ENCODE measurements around the gene KCNN2. TPM values are rescaled to one million over a fixed set of nuclear protein-coding genes. Genes with fewer than 3 reads are reported as not detected.

KCNN2 gene
- total RNA-seq, 1 donor from 2014 or later, result 2.4 TPM

GRCh38 chr5:114469372-114469771 lies 107.5 kb downstream of the KCNN2 start:
- DNase-seq (ENCODE audit: low spot score), result no peak
- Mint-ChIP-seq H3K4me1 (ENCODE audit: unreplicated experiment) (no peaks in the 10 kb centered on the region), H3K27me3 (ENCODE audit: unreplicated experiment) (no peaks in the 10 kb centered on the region), H3K36me3 (ENCODE audit: low read depth, unreplicated experiment) (no peaks in the 10 kb centered on the region), H3K27ac (ENCODE audit: unreplicated experiment) (no peak overlapping the region), H3K9me3 (ENCODE audit: unreplicated experiment) (no peaks in the 10 kb centered on the region), H3K4me3 (ENCODE audit: unreplicated experiment) (no peak overlapping the region)
- no peak for TF ChIP-seq CTCF (IDR thresholded peaks at IDR 0.05; ENCODE audit: unreplicated experiment)

- no peaks in the 10 kb centered on the region for H3K27me3 Mint-ChIP-seq (ENCODE audit: unreplicated experiment)
- no peak for TF ChIP-seq CTCF (IDR thresholded peaks at IDR 0.05; ENCODE audit: unreplicated experiment)
- H3K27ac Mint-ChIP-seq (ENCODE audit: unreplicated experiment), result no peak overlapping the region
- no peak for DNase-seq (ENCODE audit: low spot score)
- no peaks in the 10 kb centered on the region for H3K36me3 Mint-ChIP-seq (ENCODE audit: low read depth, unreplicated experiment)
- no peaks in the 10 kb centered on the region for H3K4me1 Mint-ChIP-seq (ENCODE audit: unreplicated experiment)
- H3K9me3 Mint-ChIP-seq (ENCODE audit: unreplicated experiment), result no peaks in the 10 kb centered on the region
- H3K4me3 Mint-ChIP-seq (ENCODE audit: unreplicated experiment), result no peak overlapping the region
Measured at GRCh38 chr5:114471529-114471928, 109.7 kb downstream of the KCNN2 start.

GRCh38 chr5:114473541-114473940 lies 111.7 kb downstream of the KCNN2 start:
- no peaks in the 10 kb centered on the region for H3K4me1 Mint-ChIP-seq (ENCODE audit: unreplicated experiment)
- no peak overlapping the region for H3K27ac Mint-ChIP-seq (ENCODE audit: unreplicated experiment)
- no peak overlapping the region for H3K4me3 Mint-ChIP-seq (ENCODE audit: unreplicated experiment)
- no peaks in the 10 kb centered on the region for H3K27me3 Mint-ChIP-seq (ENCODE audit: unreplicated experiment)
- no peak for DNase-seq (ENCODE audit: low spot score)
- H3K9me3 Mint-ChIP-seq (ENCODE audit: unreplicated experiment), result no peaks in the 10 kb centered on the region
- no peaks in the 10 kb centered on the region for H3K36me3 Mint-ChIP-seq (ENCODE audit: low read depth, unreplicated experiment)
- TF ChIP-seq CTCF (IDR thresholded peaks at IDR 0.05; ENCODE audit: unreplicated experiment), result no peak

GRCh38 chr5:114477816-114478334 lies 116.0 kb downstream of the KCNN2 start:
- Mint-ChIP-seq H3K4me1 (ENCODE audit: unreplicated experiment) (no peaks in the 10 kb centered on the region), H3K9me3 (ENCODE audit: unreplicated experiment) (no peaks in the 10 kb centered on the region), H3K27ac (ENCODE audit: unreplicated experiment) (no peak overlapping the region), H3K27me3 (ENCODE audit: unreplicated experiment) (no peaks in the 10 kb centered on the region), H3K4me3 (ENCODE audit: unreplicated experiment) (no peak overlapping the region), H3K36me3 (ENCODE audit: low read depth, unreplicated experiment) (no peaks in the 10 kb centered on the region)
- DNase-seq (ENCODE audit: low spot score), result no peak
- TF ChIP-seq CTCF (IDR thresholded peaks at IDR 0.05; ENCODE audit: unreplicated experiment), result no peak

GRCh38 chr5:114500756-114501155 lies 138.9 kb downstream of the KCNN2 start:
- DNase-seq (ENCODE audit: low spot score), result no peak
- no peaks in the 10 kb centered on the region for H3K36me3 Mint-ChIP-seq (ENCODE audit: low read depth, unreplicated experiment)
- no peak overlapping the region for H3K4me3 Mint-ChIP-seq (ENCODE audit: unreplicated experiment)
- peaks cover 1% of the 10 kb centered on the region for H3K27me3 Mint-ChIP-seq (ENCODE audit: unreplicated experiment)
- no peaks in the 10 kb centered on the region for H3K9me3 Mint-ChIP-seq (ENCODE audit: unreplicated experiment)
- no peak overlapping the region for H3K27ac Mint-ChIP-seq (ENCODE audit: unreplicated experiment)
- peaks cover 3% of the 10 kb centered on the region for H3K4me1 Mint-ChIP-seq (ENCODE audit: unreplicated experiment)
- TF ChIP-seq CTCF (IDR thresholded peaks at IDR 0.05; ENCODE audit: unreplicated experiment), result no peak
